K562 (cell line): Measurements from ENCODE around the gene TDRD10. TPM values are rescaled to one million over a fixed set of nuclear protein-coding genes. Genes with fewer than 3 reads are reported as not detected.
A peak's percentile ranks its signal among the peaks of the same experiment; 100 is the strongest.

Experiments used
- ATAC-seq: fragments of 200-7000 bp; cut with Tn5 transposase; 3 replicates; pipeline ENCODE4 v1.9.1; 2020; ENCODE audit warnings: moderate library complexity
- BruUV-seq: library from RNA; stranded (reverse); fragments of 400-500 nt; replicated peaks from 2 replicates; lab custom pipeline; 2021; lab: Mats Ljungman, UMichigan
- CTCF ChIA-PET: fragments of 300-600 bp; formaldehyde crosslinking; extraction: SDS; loops from one replicate; lab custom pipeline; 2021; ENCODE audit warnings: low intra/inter-chr PET ratio; lab: Yijun Ruan, JAX
- POLR2A ChIA-PET: fragments of 300-600, 350-650 bp; sonication (Branson Sonifier 250); formaldehyde crosslinking; extraction: SDS; loops from one replicate; lab custom pipeline; 2021; ENCODE audit warnings: antibody characterized with exemption, inconsistent platforms; lab: Yijun Ruan, JAX
- DNase-seq, 4 experiments: peaks; one replicate each; pipeline versions ENCODE4 v3.0.0 to v3.0.0-alpha.2; 2011 to 2018; ENCODE audit warnings: low spot score in 3 of 4, mixed read lengths in 3 of 4; ENCODE audit errors: extremely low read depth in 1 of 4
- FAIRE-seq: peaks from 2 replicates; lab custom pipeline; 2011; peaks lifted over from hg19 to GRCh38; lab: Jason Lieb, UNC
- H2AFZ ChIP-seq: 2 replicates; pipeline ENCODE4 v1.6.0; 2011; ENCODE audit warnings: low read depth, low read length, control low read depth, inconsistent platforms
- H3K27ac ChIP-seq: fragments of 200-600 bp; 3 replicates; pipeline ENCODE4 v1.8.0; 2011; ENCODE audit warnings: low read depth, mild to moderate bottlenecking, control low read depth, inconsistent platforms, low read length, moderate library complexity, mixed read lengths; ENCODE audit errors: extremely low read depth
- H3K27me3 ChIP-seq, 2 experiments: fragments of 300-600 bp in 1 of 2; 2 replicates in 1 of 2; 3 replicates in 1 of 2; pipeline versions ENCODE4 v1.6.0 to v1.8.0; 2011; ENCODE audit warnings: inconsistent platforms in 2 of 2, low read length in 2 of 2, mild to moderate bottlenecking in 1 of 2, mixed read lengths in 1 of 2, moderate library complexity in 1 of 2; ENCODE audit not compliant: control insufficient read depth in 2 of 2, insufficient read depth in 2 of 2
- H3K36me3 ChIP-seq: fragments of 300-600 bp; 3 replicates; pipeline ENCODE4 v1.8.0; 2011; ENCODE audit warnings: mild to moderate bottlenecking, low read length, inconsistent platforms; ENCODE audit not compliant: control insufficient read depth, insufficient read depth
- H3K4me1 ChIP-seq, 2 experiments: fragments of 200-600 bp in 1 of 2; replicated peaks in 1 of 2; 2 replicates in 1 of 2; 3 replicates in 1 of 2; pipeline versions ENCODE4 v1.5.1 to v1.8.0; 2011; ENCODE audit warnings: inconsistent platforms in 2 of 2, low read length in 2 of 2, mild to moderate bottlenecking in 1 of 2, mixed read lengths in 1 of 2, moderate library complexity in 1 of 2; ENCODE audit not compliant: control insufficient read depth in 2 of 2, insufficient read depth in 2 of 2
- H3K4me2 ChIP-seq: 2 replicates; pipeline ENCODE4 v1.6.1; 2011; ENCODE audit warnings: low read length, control low read depth, inconsistent platforms, mixed read lengths; ENCODE audit not compliant: insufficient read depth
- H3K4me3 ChIP-seq: fragments of 200-600 bp; sonication (generic), shearing (Covaris generic); 2 replicates; pipeline ENCODE4 v1.5.1; 2016; ENCODE audit warnings: control low read depth, inconsistent platforms
- H3K79me2 ChIP-seq: fragments of 200-600 bp; 3 replicates; pipeline ENCODE4 v1.8.0; 2011; ENCODE audit warnings: low read length, inconsistent platforms; ENCODE audit not compliant: control insufficient read depth, insufficient read depth
- H3K9ac ChIP-seq, 2 experiments: 2 replicates each; pipeline versions ENCODE4 v1.6.0 to v1.6.1; 2011; ENCODE audit warnings: low read depth in 2 of 2, low read length in 2 of 2, control low read depth in 1 of 2, inconsistent platforms in 1 of 2, mild to moderate bottlenecking in 1 of 2, mixed read lengths in 1 of 2; ENCODE audit not compliant: insufficient read depth in 1 of 2
- H3K9me1 ChIP-seq: one replicate; pipeline ENCODE4 v1.6.0; 2011; ENCODE audit warnings: inconsistent platforms, mild to moderate bottlenecking, low read length, moderate library complexity; ENCODE audit not compliant: control insufficient read depth, insufficient read depth
- H3K9me3 ChIP-seq: replicated peaks from 2 replicates; pipeline ENCODE4 v1.5.1; 2011; ENCODE audit warnings: low read depth, low read length, inconsistent platforms; ENCODE audit not compliant: control insufficient read depth, insufficient read depth
- H4K20me1 ChIP-seq: replicated peaks from 2 replicates; pipeline ENCODE4 v1.6.1; 2011; ENCODE audit warnings: low read length, inconsistent platforms, mixed read lengths; ENCODE audit not compliant: control insufficient read depth, insufficient read depth
- RAD21 ChIP-seq, 2 experiments: fragments of 250-450 bp in 1 of 2; fragments of 450-650 bp in 1 of 2; sonication (Bioruptor Pico) in 1 of 2; formaldehyde crosslinking in 1 of 2; IDR thresholded peaks in 1 of 2; conservative IDR thresholded peaks in 1 of 2; 2 replicates each; pipeline versions ENCODE4 v1.4.0 to v1.8.0; 2020 to 2022; ENCODE audit warnings: mild to moderate bottlenecking in 2 of 2, moderate library complexity in 1 of 2
- SMAD2 ChIP-seq: fragments of 150-350 bp; IDR thresholded peaks from 2 replicates; pipeline ENCODE4 v1.6.1; 2014; ENCODE audit warnings: low read depth, mild to moderate bottlenecking, low read length
- SMC3 ChIP-seq: conservative IDR thresholded peaks from 2 replicates; pipeline ENCODE4 v1.6.1; 2011; ENCODE audit warnings: low read depth, low read length, improper control_type of control experiment; ENCODE audit not compliant: insufficient read depth
- WGBS: fragments of 100-300 bp; shearing (Covaris generic); methylation state at CpG from one replicate; pipeline ENCODE4 v1.1.6; 2016; ENCODE audit warnings: low coverage, mixed read lengths; ENCODE audit not compliant: insufficient coverage; ENCODE audit errors: missing lambda C conversion rate; 5-methylcytosine and 5-hydroxymethylcytosine counted together
- in situ Hi-C: fragments of 300-500 bp; cut with MboI; formaldehyde crosslinking; loops from 4 replicates; pipeline ENCODE4 v1.15.0; 2018; ENCODE audit warnings: inconsistent platforms, mixed read lengths
- intact Hi-C: fragments of 100-400 bp; cut with micrococcal nuclease; formaldehyde crosslinking; loops from 2 replicates; pipeline ENCODE4 v1.14.2; 2022
- polyA plus RNA-seq, 8 experiments: library from polyadenylated mRNA; depleted of rRNA in 4 of 8; stranded (reverse) in 5 of 8; unstranded in 3 of 8; fragments of >200 nt; fragmentation: Nextera tagmentation in 2 of 8; fragmentation: Illumina TruSeq in 1 of 8; extraction: Ambion mirVana in 2 of 8; extraction: Trizol in 1 of 8; gene quantifications; 2 replicates each; pipeline versions ENCODE4 v1.2.1 to v1.2.3, GENCODE V29; 2011 to 2014; ENCODE audit warnings: inconsistent platforms in 1 of 8, missing spikeins in 1 of 8
- total RNA-seq, 7 experiments: library from RNA; depleted of rRNA in 6 of 7; stranded (reverse); fragments of >200 nt in 6 of 7; fragmentation: Illumina TruSeq in 2 of 7; extraction: Trizol in 2 of 7; gene quantifications; 2 replicates each; pipeline versions ENCODE4 v1.2.1 to v1.2.3, GENCODE V29; 2011 to 2021; ENCODE audit warnings: low replicate concordance in 1 of 7
- TF ChIP-seq, protein P1 (sequence below): fragments of 450-650 bp; formaldehyde crosslinking; IDR thresholded peaks from 2 replicates; pipeline ENCODE4 v1.4.0; 2020; ENCODE audit warnings: mild to moderate bottlenecking, moderate library complexity
- TF ChIP-seq, protein P2 (sequence below): fragments of 450-650 bp; IDR thresholded peaks from 2 replicates; pipeline ENCODE4 v1.6.1; 2016; ENCODE audit warnings: borderline replicate concordance
- TF ChIP-seq, protein P3 (sequence below), 3 experiments: IDR thresholded peaks in 2 of 3; conservative IDR thresholded peaks in 1 of 3; 2 replicates each; pipeline ENCODE4 v1.5.1; 2011 to 2012; ENCODE audit warnings: low read length in 3 of 3, mild to moderate bottlenecking in 3 of 3, control low read depth in 2 of 3, improper control_type of control experiment in 1 of 3, inconsistent platforms in 1 of 3, low read depth in 1 of 3, mixed read lengths in 1 of 3, moderate library complexity in 1 of 3; ENCODE audit not compliant: insufficient read depth in 2 of 3

TDRD10 gene
- total and polyA plus RNA-seq, 9 of the 15 experiments (the other 6 are each of a cell fraction or from before 2014, with no cell fraction given) = not detected

DNA sequence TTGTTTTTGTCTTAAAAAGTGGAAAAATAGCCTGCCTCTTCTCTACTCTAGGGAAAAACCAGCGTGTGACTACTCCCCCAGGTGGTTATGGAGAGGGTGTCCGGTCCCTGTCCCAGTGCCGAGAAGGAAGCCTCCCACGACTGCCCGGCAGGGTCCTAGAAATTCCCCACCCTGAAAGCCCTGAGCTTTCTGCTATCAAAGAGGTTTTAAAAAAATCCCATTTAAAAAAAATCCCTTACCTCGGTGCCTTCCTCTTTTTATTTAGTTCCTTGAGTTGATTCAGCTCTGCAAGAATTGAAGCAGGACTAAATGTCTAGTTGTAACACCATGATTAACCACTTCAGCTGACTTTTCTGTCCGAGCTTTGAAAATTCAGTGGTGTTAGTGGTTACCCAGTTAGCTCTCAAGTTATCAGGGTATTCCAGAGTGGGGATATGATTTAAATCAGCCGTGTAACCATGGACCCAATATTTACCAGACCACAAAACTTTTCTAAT is 35.0 kb upstream of the TDRD10 start:
- ATAC-seq = peak; percentile 87
- Histone ChIP-seq H3K4me1 (peaks cover 7 to 18% of the 10 kb centered on the region in 2 experiments), H3K36me3 (no peaks in the 10 kb centered on the region), H3K4me3 (no peak overlapping the region), H3K9ac (no peak overlapping the region), H4K20me1 (no peaks in the 10 kb centered on the region), H3K9me1 (no peaks in the 10 kb centered on the region), H2AFZ (no peak overlapping the region), H3K27me3 (peaks cover 0 to 7% of the 10 kb centered on the region in 2 experiments; a peak in 2 of 5 replicates), H3K4me2 (no peak overlapping the region), H3K9me3 (no peaks in the 10 kb centered on the region), H3K79me2 (no peaks in the 10 kb centered on the region), H3K27ac (no peak overlapping the region)
- WGBS = 6% methylated on average over 8 of the region's 8 CpGs
- POLR2A ChIA-PET = no interaction called here
- BruUV-seq = no TSS peak
- FAIRE-seq = no peak
- CTCF ChIA-PET = interaction anchor here (1.3 to 1.7 kb wide), 2 partner anchors 62 to 119 kb away, joined by 4 to 6 read pairs; partner anchors contain the start of gene IL6R
- in situ Hi-C loops = no loop called here
- peak in 2 of 4 experiments; percentile 44 to 59 for DNase-seq
- intact Hi-C loops = loop anchor here (2.0 to 10.0 kb wide), 4 partner anchors 60 to 272 kb away; partner anchors contain the start of genes HAX1, IL6R and TPM3
- no peak for TF ChIP-seq SMAD2
- TF ChIP-seq, protein P1, sequence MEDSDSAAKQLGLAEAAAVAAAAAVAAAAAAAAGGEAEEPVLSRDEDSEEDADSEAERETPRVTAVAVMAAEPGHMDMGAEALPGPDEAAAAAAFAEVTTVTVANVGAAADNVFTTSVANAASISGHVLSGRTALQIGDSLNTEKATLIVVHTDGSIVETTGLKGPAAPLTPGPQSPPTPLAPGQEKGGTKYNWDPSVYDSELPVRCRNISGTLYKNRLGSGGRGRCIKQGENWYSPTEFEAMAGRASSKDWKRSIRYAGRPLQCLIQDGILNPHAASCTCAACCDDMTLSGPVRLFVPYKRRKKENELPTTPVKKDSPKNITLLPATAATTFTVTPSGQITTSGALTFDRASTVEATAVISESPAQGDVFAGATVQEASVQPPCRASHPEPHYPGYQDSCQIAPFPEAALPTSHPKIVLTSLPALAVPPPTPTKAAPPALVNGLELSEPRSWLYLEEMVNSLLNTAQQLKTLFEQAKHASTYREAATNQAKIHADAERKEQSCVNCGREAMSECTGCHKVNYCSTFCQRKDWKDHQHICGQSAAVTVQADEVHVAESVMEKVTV = 0 out of 2 replicates have a peak, but pooled peaks have one; percentile 29
- 0 out of 2 replicates have a peak, but pooled peaks have one; percentile 14 for TF ChIP-seq SMC3
- TF ChIP-seq RAD21 (CRISPR knock-in tag; conservative IDR thresholded peaks at IDR 0.05 in 1 of 2, IDR thresholded peaks at IDR 0.05 in 1 of 2) = peak; percentile 55 to 75
- TF ChIP-seq, protein P2, sequence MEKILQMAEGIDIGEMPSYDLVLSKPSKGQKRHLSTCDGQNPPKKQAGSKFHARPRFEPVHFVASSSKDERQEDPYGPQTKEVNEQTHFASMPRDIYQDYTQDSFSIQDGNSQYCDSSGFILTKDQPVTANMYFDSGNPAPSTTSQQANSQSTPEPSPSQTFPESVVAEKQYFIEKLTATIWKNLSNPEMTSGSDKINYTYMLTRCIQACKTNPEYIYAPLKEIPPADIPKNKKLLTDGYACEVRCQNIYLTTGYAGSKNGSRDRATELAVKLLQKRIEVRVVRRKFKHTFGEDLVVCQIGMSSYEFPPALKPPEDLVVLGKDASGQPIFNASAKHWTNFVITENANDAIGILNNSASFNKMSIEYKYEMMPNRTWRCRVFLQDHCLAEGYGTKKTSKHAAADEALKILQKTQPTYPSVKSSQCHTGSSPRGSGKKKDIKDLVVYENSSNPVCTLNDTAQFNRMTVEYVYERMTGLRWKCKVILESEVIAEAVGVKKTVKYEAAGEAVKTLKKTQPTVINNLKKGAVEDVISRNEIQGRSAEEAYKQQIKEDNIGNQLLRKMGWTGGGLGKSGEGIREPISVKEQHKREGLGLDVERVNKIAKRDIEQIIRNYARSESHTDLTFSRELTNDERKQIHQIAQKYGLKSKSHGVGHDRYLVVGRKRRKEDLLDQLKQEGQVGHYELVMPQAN = 0 out of 2 replicates have a peak, but pooled peaks have one; percentile 25
- TF ChIP-seq, protein P3, sequence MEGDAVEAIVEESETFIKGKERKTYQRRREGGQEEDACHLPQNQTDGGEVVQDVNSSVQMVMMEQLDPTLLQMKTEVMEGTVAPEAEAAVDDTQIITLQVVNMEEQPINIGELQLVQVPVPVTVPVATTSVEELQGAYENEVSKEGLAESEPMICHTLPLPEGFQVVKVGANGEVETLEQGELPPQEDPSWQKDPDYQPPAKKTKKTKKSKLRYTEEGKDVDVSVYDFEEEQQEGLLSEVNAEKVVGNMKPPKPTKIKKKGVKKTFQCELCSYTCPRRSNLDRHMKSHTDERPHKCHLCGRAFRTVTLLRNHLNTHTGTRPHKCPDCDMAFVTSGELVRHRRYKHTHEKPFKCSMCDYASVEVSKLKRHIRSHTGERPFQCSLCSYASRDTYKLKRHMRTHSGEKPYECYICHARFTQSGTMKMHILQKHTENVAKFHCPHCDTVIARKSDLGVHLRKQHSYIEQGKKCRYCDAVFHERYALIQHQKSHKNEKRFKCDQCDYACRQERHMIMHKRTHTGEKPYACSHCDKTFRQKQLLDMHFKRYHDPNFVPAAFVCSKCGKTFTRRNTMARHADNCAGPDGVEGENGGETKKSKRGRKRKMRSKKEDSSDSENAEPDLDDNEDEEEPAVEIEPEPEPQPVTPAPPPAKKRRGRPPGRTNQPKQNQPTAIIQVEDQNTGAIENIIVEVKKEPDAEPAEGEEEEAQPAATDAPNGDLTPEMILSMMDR (IDR thresholded peaks at IDR 0.05 in 2 of 3, conservative IDR thresholded peaks at IDR 0.05 in 1 of 3; ENCODE audit: insufficient read depth in 2 of 3, low read depth in 1 of 3, low read length in 3 of 3) = peak; percentile 41 to 50 (median 50); a peak in 5 of 6 replicates
